ENCODE data around the gene ABL1.

Gene ABL1

DNA sequence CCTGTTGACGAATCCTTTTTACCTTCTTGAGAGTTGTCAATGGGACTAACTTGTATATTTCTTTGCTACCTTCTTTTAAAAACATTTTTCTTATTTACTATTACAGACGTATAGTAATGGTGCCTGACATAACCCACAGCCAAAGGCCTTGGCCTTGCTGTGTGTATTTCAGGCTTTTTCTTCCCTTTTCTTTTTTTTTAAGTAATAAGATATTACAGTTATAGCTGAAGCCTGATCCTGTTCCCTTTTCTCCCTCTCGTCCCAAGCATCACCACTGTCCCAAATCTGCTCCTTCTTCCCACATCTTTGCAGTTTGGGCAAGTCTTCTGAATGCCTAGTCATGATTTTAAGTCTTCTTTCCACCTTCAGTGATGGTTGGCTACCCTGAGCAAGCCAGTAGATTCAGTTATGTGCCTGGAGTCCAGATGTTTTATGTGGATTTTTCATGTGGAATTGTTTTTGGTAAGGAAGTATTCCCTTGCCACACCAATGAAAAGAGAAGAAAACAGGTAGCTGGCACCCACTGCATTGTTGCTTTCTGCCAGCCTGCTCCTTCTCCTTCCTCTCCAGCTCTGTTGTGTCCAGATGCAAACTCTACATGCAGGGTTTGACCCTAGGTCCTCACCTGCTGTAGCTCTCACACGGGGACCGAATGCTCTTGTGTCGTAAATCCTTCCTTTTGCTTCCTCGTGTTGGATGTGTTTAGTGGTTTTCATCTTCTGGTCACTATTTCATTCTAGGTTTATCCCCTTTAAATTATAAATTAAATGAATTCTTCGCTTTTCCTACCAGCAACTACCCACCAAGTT lies 26.5 kb downstream of the ABL1 start:
- Histone ChIP-seq H3K4me3 (ENCODE audit: low read length in 2 of 2) (no peak overlapping the region), H3K27ac (ENCODE audit: low read depth in 2 of 2, low read length in 2 of 2) (no peak overlapping the region), H3K9me3 (ENCODE audit: control insufficient read depth in 2 of 2, low read length in 2 of 2) (no peaks in the 10 kb centered on the region), H3K27me3 (ENCODE audit: control insufficient read depth in 2 of 2, insufficient read depth in 2 of 2, low read length in 2 of 2) (no peaks in the 10 kb centered on the region), H3K36me3 (ENCODE audit: control insufficient read depth in 2 of 2, insufficient read depth in 2 of 2, low read length in 2 of 2) (peaks cover 37 to 46% of the 10 kb centered on the region in 2 donors), H3K4me1 (ENCODE audit: control insufficient read depth in 2 of 2, insufficient read depth in 2 of 2, low read length in 2 of 2) (peaks cover 0 to 3% of the 10 kb centered on the region in 2 donors), H3K9ac (ENCODE audit: low read depth in 1 of 2, low read length in 2 of 2) (no peak overlapping the region)

DNA sequence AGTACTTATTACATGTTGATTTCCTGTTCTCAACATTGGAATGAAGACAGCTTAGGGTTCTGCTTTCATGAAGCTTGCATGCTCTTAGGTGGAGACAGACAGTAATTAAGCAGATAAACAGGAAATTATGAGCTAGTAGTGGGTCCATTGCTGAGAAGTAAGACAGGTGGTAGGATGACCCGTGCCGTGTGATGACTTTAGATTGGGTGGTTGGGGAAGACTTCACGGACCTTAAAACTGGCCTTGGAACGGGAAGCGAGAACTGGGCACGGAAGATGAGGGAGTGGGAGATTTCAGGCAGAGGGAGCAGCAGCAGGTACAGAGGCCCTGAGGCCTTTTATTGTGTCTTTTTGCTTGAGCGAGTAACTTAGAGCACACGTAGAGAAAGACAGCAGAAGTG lies 27.2 kb downstream of the ABL1 start:
- peaks cover 36 to 42% of the 10 kb centered on the region in 2 donors for H3K36me3 ChIP-seq (ENCODE audit: control insufficient read depth in 2 of 2, insufficient read depth in 2 of 2, low read length in 2 of 2)
- no peaks in the 10 kb centered on the region for H3K9me3 ChIP-seq (ENCODE audit: control insufficient read depth in 2 of 2, low read length in 2 of 2)
- H3K27me3 ChIP-seq (ENCODE audit: control insufficient read depth in 2 of 2, insufficient read depth in 2 of 2, low read length in 2 of 2), result no peaks in the 10 kb centered on the region
- H3K4me3 ChIP-seq (ENCODE audit: low read length in 2 of 2), result no peak overlapping the region
- no peak overlapping the region for H3K9ac ChIP-seq (ENCODE audit: low read depth in 1 of 2, low read length in 2 of 2)
- no peak overlapping the region for H3K27ac ChIP-seq (ENCODE audit: low read depth in 2 of 2, low read length in 2 of 2)
- H3K4me1 ChIP-seq (ENCODE audit: control insufficient read depth in 2 of 2, insufficient read depth in 2 of 2, low read length in 2 of 2), result peaks cover 0 to 3% of the 10 kb centered on the region in 2 donors

DNA sequence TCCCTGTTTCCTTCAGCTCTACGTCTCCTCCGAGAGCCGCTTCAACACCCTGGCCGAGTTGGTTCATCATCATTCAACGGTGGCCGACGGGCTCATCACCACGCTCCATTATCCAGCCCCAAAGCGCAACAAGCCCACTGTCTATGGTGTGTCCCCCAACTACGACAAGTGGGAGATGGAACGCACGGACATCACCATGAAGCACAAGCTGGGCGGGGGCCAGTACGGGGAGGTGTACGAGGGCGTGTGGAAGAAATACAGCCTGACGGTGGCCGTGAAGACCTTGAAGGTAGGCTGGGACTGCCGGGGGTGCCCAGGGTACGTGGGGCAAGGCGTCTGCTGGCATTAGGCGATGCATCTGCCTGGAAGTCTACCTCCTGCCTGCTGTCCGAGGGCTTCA lies 27.7 kb downstream of the ABL1 start:
- Histone ChIP-seq H3K36me3 (ENCODE audit: control insufficient read depth in 2 of 2, insufficient read depth in 2 of 2, low read length in 2 of 2) (peaks cover 36 to 38% of the 10 kb centered on the region in 2 donors), H3K27me3 (ENCODE audit: control insufficient read depth in 2 of 2, insufficient read depth in 2 of 2, low read length in 2 of 2) (no peaks in the 10 kb centered on the region), H3K9ac (ENCODE audit: low read depth in 1 of 2, low read length in 2 of 2) (no peak overlapping the region), H3K4me1 (ENCODE audit: control insufficient read depth in 2 of 2, insufficient read depth in 2 of 2, low read length in 2 of 2) (peaks cover 0 to 3% of the 10 kb centered on the region in 2 donors), H3K4me3 (ENCODE audit: low read length in 2 of 2) (no peak overlapping the region), H3K9me3 (ENCODE audit: control insufficient read depth in 2 of 2, low read length in 2 of 2) (no peaks in the 10 kb centered on the region), H3K27ac (ENCODE audit: low read depth in 2 of 2, low read length in 2 of 2) (no peak overlapping the region)

DNA sequence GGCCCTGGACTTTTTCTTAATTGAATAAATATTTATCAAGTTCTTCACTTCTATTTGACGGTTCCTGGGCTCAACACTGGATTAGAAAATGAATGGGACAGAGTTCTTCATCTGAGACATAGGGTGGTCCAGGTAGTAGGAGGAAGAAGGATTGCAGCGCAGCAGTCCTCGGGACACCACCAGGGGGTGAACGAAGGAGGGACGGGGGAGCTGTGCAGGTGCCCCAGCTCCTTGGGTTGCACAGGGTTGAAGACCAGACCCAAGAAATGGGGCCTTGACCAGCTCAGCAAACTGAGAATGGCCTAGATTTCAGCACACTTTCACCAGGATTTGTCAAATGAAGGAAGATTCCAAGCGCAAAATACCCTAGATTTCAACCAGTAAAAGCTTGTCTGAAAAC lies 29.5 kb downstream of the ABL1 start:
- Histone ChIP-seq H3K4me3 (ENCODE audit: low read length in 2 of 2) (no peak overlapping the region), H3K9ac (ENCODE audit: low read depth in 1 of 2, low read length in 2 of 2) (no peak overlapping the region), H3K27ac (ENCODE audit: low read depth in 2 of 2, low read length in 2 of 2) (no peak overlapping the region), H3K9me3 (ENCODE audit: control insufficient read depth in 2 of 2, low read length in 2 of 2) (no peaks in the 10 kb centered on the region), H3K36me3 (ENCODE audit: control insufficient read depth in 2 of 2, insufficient read depth in 2 of 2, low read length in 2 of 2) (peaks cover 30 to 36% of the 10 kb centered on the region in 2 donors), H3K27me3 (ENCODE audit: control insufficient read depth in 2 of 2, insufficient read depth in 2 of 2, low read length in 2 of 2) (no peaks in the 10 kb centered on the region), H3K4me1 (ENCODE audit: control insufficient read depth in 2 of 2, insufficient read depth in 2 of 2, low read length in 2 of 2) (peaks cover 0 to 7% of the 10 kb centered on the region in 2 donors)

DNA sequence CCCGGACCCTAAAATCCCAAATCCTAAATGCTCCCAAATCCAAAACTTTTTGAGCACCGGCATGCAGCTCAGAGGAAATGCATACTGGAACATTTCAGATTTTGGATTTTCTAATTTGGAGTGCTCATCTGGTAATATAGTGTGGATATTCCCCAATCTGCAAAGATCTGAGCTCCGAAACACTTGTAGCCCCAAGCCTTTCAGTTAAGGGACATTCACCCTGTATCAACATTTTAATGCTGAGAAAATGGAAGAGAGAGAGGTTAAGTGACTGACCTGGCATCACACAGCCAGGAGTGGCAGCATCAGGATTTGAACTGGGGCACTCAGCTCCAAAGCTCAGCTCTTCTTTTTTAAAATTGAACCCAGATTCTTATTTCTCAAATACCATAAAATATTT lies 30.9 kb downstream of the ABL1 start:
- Histone ChIP-seq H3K4me1 (ENCODE audit: control insufficient read depth in 2 of 2, insufficient read depth in 2 of 2, low read length in 2 of 2) (peaks cover 0 to 7% of the 10 kb centered on the region in 2 donors), H3K36me3 (ENCODE audit: control insufficient read depth in 2 of 2, insufficient read depth in 2 of 2, low read length in 2 of 2) (peaks cover 22 to 36% of the 10 kb centered on the region in 2 donors), H3K27ac (ENCODE audit: low read depth in 2 of 2, low read length in 2 of 2) (no peak overlapping the region)

DNA sequence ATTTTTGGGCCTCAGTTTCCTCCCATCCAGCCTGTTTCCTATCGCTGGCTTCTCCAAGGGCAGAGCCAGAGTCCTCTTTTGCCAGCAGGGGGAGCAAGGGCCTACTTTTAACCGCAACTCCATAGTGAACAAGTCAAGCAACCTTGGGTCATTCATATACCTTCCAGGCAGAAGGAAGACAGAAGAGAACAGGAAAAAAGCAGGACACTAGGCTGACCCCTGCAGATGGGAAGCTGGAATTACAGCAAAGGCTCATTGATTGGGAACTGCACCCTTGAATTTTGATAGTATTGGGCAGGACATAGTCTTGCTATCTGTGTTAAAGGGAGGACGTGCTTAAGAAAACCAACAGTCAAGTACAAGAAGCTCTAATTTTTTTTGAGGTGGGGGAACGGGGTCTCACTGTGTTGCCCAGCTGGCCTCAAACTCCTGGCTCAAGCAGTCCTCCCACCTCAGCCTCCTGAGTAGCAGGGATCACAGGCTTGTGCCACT lies 31.5 kb downstream of the ABL1 start:
- peaks cover 0 to 7% of the 10 kb centered on the region in 2 donors for H3K4me1 ChIP-seq (ENCODE audit: control insufficient read depth in 2 of 2, insufficient read depth in 2 of 2, low read length in 2 of 2)
- H3K27ac ChIP-seq (ENCODE audit: low read depth in 2 of 2, low read length in 2 of 2), result no peak overlapping the region
- peaks cover 27 to 40% of the 10 kb centered on the region in 2 donors for H3K36me3 ChIP-seq (ENCODE audit: control insufficient read depth in 2 of 2, insufficient read depth in 2 of 2, low read length in 2 of 2)
- H3K9ac ChIP-seq (ENCODE audit: low read depth in 1 of 2, low read length in 2 of 2), result no peak overlapping the region
- no peaks in the 10 kb centered on the region for H3K27me3 ChIP-seq (ENCODE audit: control insufficient read depth in 2 of 2, insufficient read depth in 2 of 2, low read length in 2 of 2)
- H3K9me3 ChIP-seq (ENCODE audit: control insufficient read depth in 2 of 2, low read length in 2 of 2), result no peaks in the 10 kb centered on the region
- no peak overlapping the region for H3K4me3 ChIP-seq (ENCODE audit: low read length in 2 of 2)

More for the DNA sequence above, 30.9 kb downstream of the ABL1 start:
- H3K9ac ChIP-seq (ENCODE audit: low read depth in 1 of 2, low read length in 2 of 2), result no peak overlapping the region
- H3K9me3 ChIP-seq (ENCODE audit: control insufficient read depth in 2 of 2, low read length in 2 of 2), result no peaks in the 10 kb centered on the region
- H3K4me3 ChIP-seq (ENCODE audit: low read length in 2 of 2), result no peak overlapping the region
- no peaks in the 10 kb centered on the region for H3K27me3 ChIP-seq (ENCODE audit: control insufficient read depth in 2 of 2, insufficient read depth in 2 of 2, low read length in 2 of 2)

DNA sequence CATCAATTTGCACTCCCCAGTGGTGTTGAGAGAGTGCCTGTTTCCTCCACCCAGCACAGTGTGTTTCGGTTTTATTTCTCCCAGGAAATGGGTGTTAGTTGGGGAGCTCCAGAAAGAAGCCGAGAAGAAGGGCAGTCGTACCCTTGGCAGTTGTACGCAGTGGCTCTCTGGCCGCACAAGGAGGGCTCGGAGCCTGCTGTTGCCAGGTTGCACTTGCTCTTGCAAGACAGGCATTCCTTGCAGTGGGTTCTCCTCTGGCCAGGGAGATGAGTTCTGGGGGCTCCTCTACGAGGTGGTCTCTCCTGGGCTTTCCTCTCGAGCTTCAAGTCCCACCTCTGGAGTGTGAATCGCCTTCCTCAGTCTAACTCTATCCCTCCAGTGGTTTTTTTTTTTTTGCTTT lies 32.5 kb downstream of the ABL1 start:
- no peaks in the 10 kb centered on the region for H3K9me3 ChIP-seq (ENCODE audit: control insufficient read depth in 2 of 2, low read length in 2 of 2)
- no peak overlapping the region for H3K4me3 ChIP-seq (ENCODE audit: low read length in 2 of 2)
- H3K36me3 ChIP-seq (ENCODE audit: control insufficient read depth in 2 of 2, insufficient read depth in 2 of 2, low read length in 2 of 2), result peaks cover 29 to 45% of the 10 kb centered on the region in 2 donors
- H3K4me1 ChIP-seq (ENCODE audit: control insufficient read depth in 2 of 2, insufficient read depth in 2 of 2, low read length in 2 of 2), result peaks cover 4 to 12% of the 10 kb centered on the region in 2 donors
- no peak overlapping the region for H3K9ac ChIP-seq (ENCODE audit: low read depth in 1 of 2, low read length in 2 of 2)
- no peaks in the 10 kb centered on the region for H3K27me3 ChIP-seq (ENCODE audit: control insufficient read depth in 2 of 2, insufficient read depth in 2 of 2, low read length in 2 of 2)
- no peak overlapping the region for H3K27ac ChIP-seq (ENCODE audit: low read depth in 2 of 2, low read length in 2 of 2)

DNA sequence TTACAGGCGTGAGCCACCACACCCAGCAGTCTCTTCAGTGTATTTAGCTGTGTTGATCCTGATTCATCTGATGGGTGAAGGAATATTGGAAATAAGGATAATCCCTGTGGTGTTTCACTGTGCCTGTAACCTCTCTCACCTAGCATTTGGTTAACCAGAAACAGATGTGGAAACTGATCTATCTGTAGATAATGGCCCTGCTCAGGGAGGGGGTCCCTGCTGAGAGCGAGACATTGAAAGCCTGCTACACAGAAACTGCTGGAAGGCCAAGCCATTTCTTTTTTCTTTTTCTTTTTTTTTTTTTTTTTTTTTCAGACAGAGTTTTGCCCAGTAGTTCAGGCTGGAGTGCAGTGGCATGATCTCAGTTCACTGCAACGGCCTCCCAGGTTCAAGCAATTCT lies 33.2 kb downstream of the ABL1 start:
- Histone ChIP-seq H3K27me3 (ENCODE audit: control insufficient read depth in 2 of 2, insufficient read depth in 2 of 2, low read length in 2 of 2) (no peaks in the 10 kb centered on the region), H3K4me1 (ENCODE audit: control insufficient read depth in 2 of 2, insufficient read depth in 2 of 2, low read length in 2 of 2) (peaks cover 11 to 18% of the 10 kb centered on the region in 2 donors), H3K9ac (ENCODE audit: low read depth in 1 of 2, low read length in 2 of 2) (no peak overlapping the region), H3K36me3 (ENCODE audit: control insufficient read depth in 2 of 2, insufficient read depth in 2 of 2, low read length in 2 of 2) (peaks cover 31 to 47% of the 10 kb centered on the region in 2 donors), H3K9me3 (ENCODE audit: control insufficient read depth in 2 of 2, low read length in 2 of 2) (no peaks in the 10 kb centered on the region), H3K27ac (ENCODE audit: low read depth in 2 of 2, low read length in 2 of 2) (no peak overlapping the region), H3K4me3 (ENCODE audit: low read length in 2 of 2) (no peak overlapping the region)

DNA sequence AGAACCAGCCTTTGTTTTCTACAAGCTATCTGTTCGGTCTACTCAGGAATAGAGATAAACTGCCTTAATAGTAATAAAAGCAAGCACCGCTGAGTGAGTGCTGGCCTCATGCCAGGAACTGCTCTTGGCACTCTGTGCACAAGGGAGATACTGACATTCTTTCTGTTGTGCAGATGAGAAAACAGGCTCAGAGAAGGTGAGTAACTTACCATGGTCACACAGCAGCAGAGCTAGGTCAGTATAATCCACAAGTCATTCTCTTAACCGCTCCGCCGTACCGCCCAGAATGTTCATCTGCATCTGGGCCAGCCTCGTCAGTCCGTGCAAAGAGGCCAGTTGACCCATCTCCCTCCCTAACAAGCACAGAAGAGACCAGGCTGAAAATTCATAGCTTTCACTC lies 34.2 kb downstream of the ABL1 start:
- no peaks in the 10 kb centered on the region for H3K9me3 ChIP-seq (ENCODE audit: control insufficient read depth in 2 of 2, low read length in 2 of 2)
- no peak overlapping the region for H3K9ac ChIP-seq (ENCODE audit: low read depth in 1 of 2, low read length in 2 of 2)
- H3K36me3 ChIP-seq (ENCODE audit: control insufficient read depth in 2 of 2, insufficient read depth in 2 of 2, low read length in 2 of 2), result peaks cover 38 to 54% of the 10 kb centered on the region in 2 donors
- H3K27me3 ChIP-seq (ENCODE audit: control insufficient read depth in 2 of 2, insufficient read depth in 2 of 2, low read length in 2 of 2), result no peaks in the 10 kb centered on the region
- H3K4me3 ChIP-seq (ENCODE audit: low read length in 2 of 2), result no peak overlapping the region
- H3K4me1 ChIP-seq (ENCODE audit: control insufficient read depth in 2 of 2, insufficient read depth in 2 of 2, low read length in 2 of 2), result peaks cover 20% of the 10 kb centered on the region in 2 donors
- no peak overlapping the region for H3K27ac ChIP-seq (ENCODE audit: low read depth in 2 of 2, low read length in 2 of 2)

- Histone ChIP-seq H3K36me3 (ENCODE audit: control insufficient read depth in 2 of 2, insufficient read depth in 2 of 2, low read length in 2 of 2) (peaks cover 46 to 57% of the 10 kb centered on the region in 2 donors), H3K9me3 (ENCODE audit: control insufficient read depth in 2 of 2, low read length in 2 of 2) (no peaks in the 10 kb centered on the region), H3K27me3 (ENCODE audit: control insufficient read depth in 2 of 2, insufficient read depth in 2 of 2, low read length in 2 of 2) (no peaks in the 10 kb centered on the region), H3K27ac (ENCODE audit: low read depth in 2 of 2, low read length in 2 of 2) (no peak overlapping the region), H3K4me1 (ENCODE audit: control insufficient read depth in 2 of 2, insufficient read depth in 2 of 2, low read length in 2 of 2) (peaks cover 20% of the 10 kb centered on the region in 2 donors), H3K9ac (ENCODE audit: low read depth in 1 of 2, low read length in 2 of 2) (no peak overlapping the region), H3K4me3 (ENCODE audit: low read length in 2 of 2) (no peak overlapping the region)
Measured at GRCh38 chr9:130870491-130871381, 35.7 kb downstream of the ABL1 start.

Measured in mucosa of rectum (tissue), 2 donors.